T-helper 1 cell (primary cell): Measurements from ENCODE around the gene UBE2D2.

Source experiments
- DNase-seq, 5 donors: peaks; one replicate each; pipeline ENCODE4 v3.0.0-alpha.2; 2012 to 2020

UBE2D2 gene

GRCh38 chr5:139636207-139636792 is 75.2 kb downstream of the UBE2D2 start:
- DNase-seq: peak in 3 of 5 donors; percentile 28 to 79 (median 36)

- DNase-seq: peak in 1 of 5 donors; percentile 88
These were observed 75.9 kb downstream of the UBE2D2 start for GRCh38 chr5:139636975-139637408.

- DNase-seq: peak in 1 of 5 donors; percentile 33
These were observed 76.4 kb downstream of the UBE2D2 start for GRCh38 chr5:139637438-139638089.

GRCh38 chr5:139638090-139638735 is 77.1 kb downstream of the UBE2D2 start:
- DNase-seq: no peak

- no peak for DNase-seq
These were observed 77.8 kb downstream of the UBE2D2 start for GRCh38 chr5:139638736-139639618.

- DNase-seq: no peak
These were observed 78.7 kb downstream of the UBE2D2 start for GRCh38 chr5:139639619-139640380.

- no peak for DNase-seq
These were observed 79.4 kb downstream of the UBE2D2 start for GRCh38 chr5:139640421-139641115.

- DNase-seq: no peak
These were observed 80.3 kb downstream of the UBE2D2 start for GRCh38 chr5:139641116-139642080.

GRCh38 chr5:139642213-139642612 is 81.1 kb downstream of the UBE2D2 start:
- DNase-seq: no peak

- DNase-seq: no peak
These were observed 82.0 kb downstream of the UBE2D2 start for GRCh38 chr5:139642891-139643871.

GRCh38 chr5:139644001-139644456 is 82.9 kb downstream of the UBE2D2 start:
- DNase-seq: no peak

GRCh38 chr5:139644646-139645429 is 83.7 kb downstream of the UBE2D2 start:
- DNase-seq: no peak

- DNase-seq: no peak
These were observed 84.3 kb downstream of the UBE2D2 start for GRCh38 chr5:139645430-139645871.

GRCh38 chr5:139646111-139646510 is 85.0 kb downstream of the UBE2D2 start:
- DNase-seq: no peak

GRCh38 chr5:139646912-139647505 is 85.9 kb downstream of the UBE2D2 start:
- no peak for DNase-seq

- no peak for DNase-seq
These were observed 86.5 kb downstream of the UBE2D2 start for GRCh38 chr5:139647506-139648204.
